Superior temporal gyrus (tissue), 1 donor: ENCODE measurements around the gene BEND7.

Experiments used
- DNase-seq: peaks from one replicate; pipeline ENCODE4 v3.0.0-alpha.2; 2016; ENCODE audit errors: extremely low spot score

BEND7 gene

DNA sequence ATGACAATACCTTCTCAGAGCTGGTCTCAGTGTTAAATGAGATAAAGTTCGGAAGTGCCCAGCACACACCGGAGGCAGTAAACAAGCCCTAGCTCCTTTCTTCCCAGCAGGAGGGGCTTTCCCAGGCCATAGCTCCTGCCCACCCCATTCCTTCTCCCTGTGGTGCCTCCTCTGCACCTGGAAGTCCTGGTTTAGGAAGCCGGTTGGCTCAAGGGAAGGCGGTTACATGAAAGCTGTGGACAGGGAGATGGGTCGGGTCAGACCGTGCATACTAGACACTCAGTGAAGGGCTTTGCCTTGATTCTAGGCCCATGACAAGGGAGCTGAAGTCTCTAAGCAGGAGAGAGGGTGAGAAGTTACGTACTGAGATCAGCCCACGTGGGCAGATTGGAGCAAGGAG, 8.6 kb downstream of the BEND7 start:
- DNase-seq, result no peak

DNA sequence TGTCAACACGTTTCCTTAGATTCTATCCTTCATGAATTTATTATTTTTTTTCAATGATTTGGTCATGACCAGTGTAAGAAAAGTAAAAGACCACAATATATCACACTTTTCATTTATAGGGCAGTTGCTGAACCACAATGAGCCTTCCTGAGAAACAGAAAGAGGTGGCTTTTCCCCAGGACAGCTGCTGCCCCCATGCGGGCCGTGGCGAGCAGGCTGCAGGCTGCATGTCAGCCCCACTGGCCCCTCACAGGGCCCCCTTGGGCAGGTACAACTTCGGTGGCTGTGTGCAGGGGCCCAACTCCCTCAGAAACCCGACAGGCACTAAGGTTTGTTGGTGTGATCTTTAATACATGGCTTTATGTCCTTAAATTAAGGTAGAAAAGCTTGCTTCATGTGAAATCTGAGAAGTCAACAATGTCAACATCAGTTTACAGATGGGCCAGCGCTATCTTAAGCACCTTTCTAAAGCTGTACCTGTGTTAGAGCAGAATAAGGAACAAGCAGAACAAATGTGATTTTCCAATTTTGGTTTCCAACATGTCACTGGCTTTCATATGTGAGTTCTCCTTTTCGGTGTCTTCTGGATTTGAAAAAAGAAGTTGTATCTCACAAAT, 10.6 kb downstream of the BEND7 start:
- DNase-seq, result no peak

DNA sequence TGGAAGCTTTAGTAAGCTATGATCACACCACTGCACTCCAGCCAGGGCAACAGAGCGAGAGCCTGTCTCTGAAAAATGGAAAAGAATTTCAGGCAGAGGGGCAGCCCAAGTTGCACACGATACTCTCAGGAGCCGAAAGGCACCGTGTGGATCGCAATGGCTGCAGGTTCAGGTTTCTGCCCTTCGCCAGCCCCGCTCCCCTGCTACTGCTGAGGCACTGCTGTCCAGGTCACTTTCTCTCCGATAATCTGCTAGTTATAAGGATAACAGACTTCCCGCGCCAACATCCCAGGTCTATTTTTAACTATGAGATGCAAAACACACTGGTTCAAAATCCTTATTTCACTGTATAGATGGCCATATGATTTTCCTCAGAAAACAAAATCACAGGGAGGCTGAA, 11.1 kb downstream of the BEND7 start:
- no peak for DNase-seq

DNA sequence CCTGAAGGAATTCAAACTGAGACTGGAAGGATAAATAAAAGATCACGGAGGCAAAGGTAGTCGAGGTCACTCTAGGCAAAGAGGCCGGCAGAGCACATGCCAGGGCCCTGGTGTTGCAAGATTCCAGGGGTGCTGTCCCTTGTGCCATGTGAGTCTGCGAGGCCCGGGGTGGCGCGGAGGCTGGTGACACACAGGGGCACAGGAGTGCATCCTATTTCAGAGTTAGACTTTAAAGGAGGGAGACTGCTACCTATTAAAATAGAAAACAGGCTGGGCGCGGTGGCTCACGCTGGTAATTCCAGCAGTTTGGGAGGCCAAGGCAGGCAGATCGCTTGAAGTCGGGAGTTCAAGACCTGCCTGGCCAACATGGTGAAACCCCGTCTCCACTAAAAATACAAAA, 12.6 kb downstream of the BEND7 start:
- DNase-seq, result no peak

GRCh38 chr10:13515467-13515866, 13.3 kb downstream of the BEND7 start:
- no peak for DNase-seq

DNA sequence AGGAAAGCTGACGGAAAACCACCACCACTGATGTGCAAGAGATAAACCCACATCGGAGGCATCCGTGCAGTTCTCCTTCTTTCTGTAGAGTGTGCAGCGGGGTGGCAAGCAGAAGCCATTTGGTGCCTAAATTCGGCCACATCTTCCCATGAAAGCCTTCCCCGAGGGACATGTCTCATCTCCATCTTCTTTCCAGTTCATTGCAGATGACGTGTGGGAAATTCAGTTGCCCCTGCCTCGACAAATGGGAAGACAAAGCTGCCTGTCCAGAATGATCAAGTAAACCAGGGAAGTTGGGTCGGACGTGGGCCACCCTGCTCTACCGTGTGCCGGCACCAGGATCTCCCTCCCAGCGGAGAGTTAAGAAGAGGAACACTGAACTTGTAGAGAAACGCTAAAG, 14.5 kb downstream of the BEND7 start:
- DNase-seq, result no peak

DNA sequence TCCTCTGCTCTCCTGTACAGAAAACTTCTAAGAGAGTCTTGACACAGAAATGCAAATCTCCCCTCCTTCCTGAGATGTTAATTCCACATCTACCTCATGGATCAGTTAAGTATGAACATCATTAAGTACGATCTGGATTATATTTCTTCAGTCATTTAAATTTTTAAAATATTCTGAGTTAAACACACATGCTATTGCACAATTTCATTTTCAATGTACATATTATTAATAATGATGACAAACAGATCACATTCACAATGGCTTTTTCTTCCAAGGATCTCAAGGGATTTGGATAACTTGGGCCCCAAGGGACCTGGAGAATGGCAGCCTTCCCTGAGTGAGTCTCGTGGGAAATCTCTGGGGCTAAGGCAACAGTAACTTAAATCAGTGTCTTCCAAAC, 16.2 kb downstream of the BEND7 start:
- no peak for DNase-seq

GRCh38 chr10:13511409-13511808, 17.4 kb downstream of the BEND7 start:
- no peak for DNase-seq

GRCh38 chr10:13505052-13505680, 23.6 kb downstream of the BEND7 start:
- no peak for DNase-seq

- DNase-seq, result no peak
These were observed 24.9 kb downstream of the BEND7 start for GRCh38 chr10:13503745-13504463.

GRCh38 chr10:13502380-13502779, 26.4 kb downstream of the BEND7 start:
- DNase-seq, result no peak

- no peak for DNase-seq
These were observed 28.6 kb downstream of the BEND7 start for GRCh38 chr10:13500201-13500600.

DNA sequence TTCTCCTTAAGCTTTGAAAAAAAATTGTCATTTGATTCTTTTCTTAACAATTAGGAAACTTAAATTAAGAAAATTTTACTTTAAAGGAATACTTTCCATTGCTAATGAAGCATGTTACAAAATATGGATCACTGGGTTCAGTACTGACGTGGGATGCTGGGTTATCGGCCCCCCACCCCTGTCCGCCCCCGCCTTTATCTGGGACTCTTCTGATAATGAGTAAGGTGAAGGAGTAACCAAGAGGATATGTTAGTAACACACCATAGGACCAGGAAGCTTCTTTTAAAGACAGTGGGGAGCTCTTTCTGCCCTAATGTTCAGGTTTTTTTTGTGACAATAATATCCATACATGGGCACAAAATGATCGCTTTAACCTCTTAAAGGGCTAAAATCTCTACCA, 29.7 kb downstream of the BEND7 start:
- DNase-seq, result no peak

DNA sequence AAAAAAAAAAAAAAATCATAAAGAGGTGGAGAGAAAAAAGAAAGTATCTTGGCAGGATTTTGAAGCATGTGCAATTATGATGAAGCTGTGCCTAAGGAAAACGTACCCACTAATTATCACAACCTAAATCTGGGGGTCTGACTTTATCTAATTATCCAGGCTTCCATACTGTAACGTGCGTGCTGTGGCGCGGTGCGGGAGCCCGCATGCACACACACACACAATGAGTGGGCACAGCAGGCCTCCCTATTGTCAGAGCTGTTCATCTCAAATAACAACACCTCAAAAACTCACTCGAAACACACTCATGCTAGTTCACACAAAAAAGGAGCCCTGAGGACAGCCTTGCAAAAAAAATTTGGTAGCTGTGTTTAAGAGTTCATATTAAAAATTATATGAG, 31.9 kb downstream of the BEND7 start:
- no peak for DNase-seq

- no peak for DNase-seq
These were observed 32.6 kb downstream of the BEND7 start for GRCh38 chr10:13496164-13496563.

DNA sequence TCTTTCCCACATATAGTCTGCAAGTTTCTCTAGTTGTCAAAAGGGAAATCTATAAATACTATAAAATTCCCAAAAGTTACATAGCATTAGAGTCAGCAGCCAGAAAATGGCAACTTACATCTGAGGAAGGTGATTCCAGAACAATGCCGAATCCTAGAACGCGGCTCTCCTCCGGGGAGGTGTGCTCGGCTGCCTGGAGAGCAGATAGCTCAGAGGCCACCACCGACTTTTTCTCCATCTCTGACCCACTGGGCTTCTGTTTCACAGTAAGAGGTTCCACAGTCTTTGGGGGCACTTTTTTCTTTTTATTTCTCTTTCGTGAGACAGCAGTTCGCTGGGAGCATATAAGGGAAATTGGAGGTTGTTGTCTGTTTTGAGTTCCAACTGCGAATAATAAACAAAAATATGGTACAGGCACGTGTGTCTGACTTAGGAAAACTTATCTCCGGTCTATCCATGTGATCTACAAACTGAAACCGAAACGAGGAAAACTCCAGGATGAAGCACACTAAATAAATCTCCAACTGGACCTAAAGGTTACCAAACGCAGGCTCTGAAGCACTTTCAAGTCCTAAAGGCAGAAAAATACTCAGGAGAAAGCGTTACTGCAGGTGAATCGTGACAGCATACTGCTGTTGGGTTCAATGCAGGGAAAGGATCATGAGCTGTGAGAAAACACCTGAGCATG, 36.2 kb downstream of the BEND7 start:
- no peak for DNase-seq

- DNase-seq, result no peak
These were observed 37.0 kb downstream of the BEND7 start for GRCh38 chr10:13491747-13492360.

DNA sequence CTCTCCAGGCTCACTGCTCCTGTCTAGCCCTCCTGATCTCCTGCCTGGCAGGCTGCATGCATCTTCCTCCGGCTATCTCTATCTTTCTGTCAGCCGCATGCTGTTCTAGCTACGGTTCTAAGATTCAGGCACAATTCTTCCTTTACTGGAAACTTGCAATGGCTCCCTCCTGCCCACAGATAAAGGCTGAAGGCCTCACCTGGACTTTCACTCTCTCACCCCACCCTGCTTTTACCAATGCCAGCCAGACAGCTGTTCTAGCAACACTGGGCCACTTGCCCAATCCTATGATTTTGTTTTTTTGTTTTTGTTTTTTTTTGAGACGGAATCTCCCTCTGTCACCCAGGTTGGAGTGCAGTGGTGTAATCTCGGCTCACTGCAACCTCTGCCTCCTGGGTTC, 38.3 kb downstream of the BEND7 start:
- no peak for DNase-seq

GRCh38 chr10:13489035-13489599, 39.7 kb downstream of the BEND7 start:
- DNase-seq, result no peak

- DNase-seq, result no peak
These were observed 43.2 kb downstream of the BEND7 start for GRCh38 chr10:13485623-13486022.

- no peak for DNase-seq
These were observed 44.9 kb downstream of the BEND7 start for GRCh38 chr10:13483951-13484350.

DNA sequence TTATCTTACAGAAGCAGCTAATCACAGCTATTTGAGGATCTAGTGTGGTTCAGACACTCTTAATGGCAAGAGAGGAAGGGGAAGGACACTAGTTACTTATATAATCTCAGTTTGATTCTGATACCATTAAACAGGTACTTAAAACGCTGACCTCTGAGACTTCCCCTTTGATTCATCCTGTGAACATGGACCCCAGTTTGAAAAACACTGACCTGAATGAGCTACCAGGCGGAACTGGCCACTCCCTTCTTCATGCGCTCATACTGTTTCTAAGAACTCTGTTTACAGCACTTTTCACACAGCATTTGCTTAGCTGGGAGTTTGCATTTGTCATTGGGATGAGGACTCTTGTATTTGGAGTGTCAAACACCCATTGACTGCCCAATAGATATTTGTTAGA, 45.7 kb downstream of the BEND7 start:
- DNase-seq, result no peak
